Spinal cord (tissue), 10 donors: ENCODE data around the gene ITGA11. TPM values are rescaled to one million over a fixed set of nuclear protein-coding genes. Genes with fewer than 3 reads are reported as not detected.

Source experiments
- DNase-seq, 6 donors: peaks; one replicate each; pipeline versions ENCODE4 v3.0.0 to v3.0.0-alpha.2; 2013 to 2015; ENCODE audit warnings: low spot score in 6 of 6, low read depth in 4 of 6
- H3K27ac ChIP-seq: one replicate; pipeline ENCODE4 v1.5.1; 2013; ENCODE audit warnings: low read depth, low read length, control low read depth
- H3K27me3 ChIP-seq: one replicate; pipeline ENCODE4 v1.6.1; 2013; ENCODE audit warnings: low read length; ENCODE audit not compliant: control insufficient read depth, insufficient read depth
- H3K36me3 ChIP-seq: one replicate; pipeline ENCODE4 v1.6.1; 2013; ENCODE audit warnings: low read length; ENCODE audit not compliant: control insufficient read depth, insufficient read depth
- H3K4me1 ChIP-seq: one replicate; pipeline ENCODE4 v1.6.1; 2013; ENCODE audit warnings: low read length; ENCODE audit not compliant: control insufficient read depth, insufficient read depth
- H3K4me3 ChIP-seq: one replicate; pipeline ENCODE4 v1.5.1; 2013; ENCODE audit warnings: low read depth, low read length, control low read depth
- H3K9me3 ChIP-seq: one replicate; pipeline ENCODE4 v1.6.1; 2013; ENCODE audit warnings: low read length; ENCODE audit not compliant: control insufficient read depth, insufficient read depth
- WGBS: methylation state at CpG from one replicate; pipeline ENCODE4 v1.1.5; 2013; ENCODE audit warnings: missing lambda C conversion rate; ENCODE audit not compliant: insufficient coverage; 5-methylcytosine and 5-hydroxymethylcytosine counted together
- polyA plus RNA-seq, 2 donors: library from polyadenylated mRNA; unstranded; fragments of 120-200 nt; gene quantifications; one replicate each; pipeline ENCODE4 v1.2.1, GENCODE V29; 2013; ENCODE audit not compliant: insufficient read length in 2 of 2
- total RNA-seq, 2 donors: library from RNA; depleted of rRNA in 1 of 2; stranded (reverse); fragments of 120-200 nt in 1 of 2; fragments of >200 nt in 1 of 2; gene quantifications; one replicate each; pipeline versions ENCODE4 v1.2.3 to v1.2.4, GENCODE V29; 2013 to 2014
- donor health status: healthy.

Gene ITGA11
- total and polyA plus RNA-seq, 4 donors: 4.8 to 18.7 (median 7.4) TPM

- H3K9me3 ChIP-seq: no peaks in the 10 kb centered on the region
- no peak overlapping the region for H3K27ac ChIP-seq
- peaks cover 17% of the 10 kb centered on the region for H3K4me1 ChIP-seq
- peaks cover 3% of the 10 kb centered on the region for H3K36me3 ChIP-seq
- no peak for DNase-seq
- WGBS: 78% methylated on average over 14 of the region's 15 CpGs
- H3K4me3 ChIP-seq: no peak overlapping the region
- no peaks in the 10 kb centered on the region for H3K27me3 ChIP-seq
Observed at GRCh38 chr15:68303560-68304436, 128.2 kb downstream of the ITGA11 start.

- H3K27ac ChIP-seq: no peak overlapping the region
- peaks cover 20% of the 10 kb centered on the region for H3K4me1 ChIP-seq
- DNase-seq: no peak
- no peaks in the 10 kb centered on the region for H3K27me3 ChIP-seq
- H3K9me3 ChIP-seq: no peaks in the 10 kb centered on the region
- peaks cover 3% of the 10 kb centered on the region for H3K36me3 ChIP-seq
- H3K4me3 ChIP-seq: no peak overlapping the region
- 88% methylated on average over 1 of the region's 2 CpGs for WGBS
Observed at GRCh38 chr15:68303134-68303533, 128.8 kb downstream of the ITGA11 start.

- no peak overlapping the region for H3K4me3 ChIP-seq
- peaks cover 3% of the 10 kb centered on the region for H3K36me3 ChIP-seq
- WGBS: 95% methylated on average over 6 of the region's 6 CpGs
- no peak for DNase-seq
- no peaks in the 10 kb centered on the region for H3K27me3 ChIP-seq
- H3K9me3 ChIP-seq: no peaks in the 10 kb centered on the region
- no peak overlapping the region for H3K27ac ChIP-seq
- H3K4me1 ChIP-seq: peaks cover 20% of the 10 kb centered on the region
Observed at GRCh38 chr15:68302729-68303128, 129.2 kb downstream of the ITGA11 start.

- H3K4me1 ChIP-seq: peaks cover 15% of the 10 kb centered on the region
- H3K27me3 ChIP-seq: no peaks in the 10 kb centered on the region
- H3K9me3 ChIP-seq: no peaks in the 10 kb centered on the region
- peaks cover 3% of the 10 kb centered on the region for H3K36me3 ChIP-seq
- DNase-seq: no peak
- H3K4me3 ChIP-seq: no peak overlapping the region
- WGBS: 86% methylated on average over 8 of the region's 8 CpGs
- no peak overlapping the region for H3K27ac ChIP-seq
Observed at GRCh38 chr15:68301301-68301700, 130.7 kb downstream of the ITGA11 start.

- DNase-seq: no peak
- Histone ChIP-seq H3K4me1 (peaks cover 13% of the 10 kb centered on the region), H3K9me3 (no peaks in the 10 kb centered on the region), H3K27me3 (no peaks in the 10 kb centered on the region), H3K36me3 (peaks cover 3% of the 10 kb centered on the region), H3K4me3 (no peak overlapping the region), H3K27ac (no peak overlapping the region)
- WGBS: 96% methylated on average over 3 of the region's 6 CpGs
Observed at GRCh38 chr15:68300115-68300940, 131.6 kb downstream of the ITGA11 start.

GRCh38 chr15:68299436-68299835 lies 132.5 kb downstream of the ITGA11 start:
- no peak overlapping the region for H3K4me3 ChIP-seq
- no peak overlapping the region for H3K27ac ChIP-seq
- peaks cover 3% of the 10 kb centered on the region for H3K36me3 ChIP-seq
- no peaks in the 10 kb centered on the region for H3K27me3 ChIP-seq
- peaks cover 7% of the 10 kb centered on the region for H3K4me1 ChIP-seq
- H3K9me3 ChIP-seq: no peaks in the 10 kb centered on the region
- WGBS: 63% methylated on average over 2 of the region's 5 CpGs
- DNase-seq: no peak

- Histone ChIP-seq H3K27me3 (no peaks in the 10 kb centered on the region), H3K4me3 (no peak overlapping the region), H3K9me3 (no peaks in the 10 kb centered on the region), H3K36me3 (peaks cover 3% of the 10 kb centered on the region), H3K27ac (no peak overlapping the region), H3K4me1 (peaks cover 6% of the 10 kb centered on the region)
- no peak for DNase-seq
- WGBS: 82% methylated on average over 4 of the region's 6 CpGs
Observed at GRCh38 chr15:68298882-68299381, 133.0 kb downstream of the ITGA11 start.

GRCh38 chr15:68298336-68298735 lies 133.6 kb downstream of the ITGA11 start:
- Histone ChIP-seq H3K9me3 (no peaks in the 10 kb centered on the region), H3K36me3 (peaks cover 3% of the 10 kb centered on the region), H3K4me1 (peaks cover 4% of the 10 kb centered on the region), H3K27me3 (no peaks in the 10 kb centered on the region), H3K27ac (no peak overlapping the region), H3K4me3 (no peak overlapping the region)
- WGBS: 88% methylated on average over 1 of the region's 3 CpGs
- no peak for DNase-seq

GRCh38 chr15:68295014-68295805 lies 136.8 kb downstream of the ITGA11 start:
- no CpG with 5 or more reads among the region's 4 CpGs for WGBS
- Histone ChIP-seq H3K27me3 (no peaks in the 10 kb centered on the region), H3K9me3 (no peaks in the 10 kb centered on the region), H3K27ac (no peak overlapping the region), H3K4me3 (no peak overlapping the region), H3K36me3 (no peaks in the 10 kb centered on the region), H3K4me1 (peaks cover 4% of the 10 kb centered on the region)
- no peak for DNase-seq
